OCI-LY7 (cell line): ENCODE measurements around the gene CNPY1. TPM values are rescaled to one million over a fixed set of nuclear protein-coding genes. Genes with fewer than 3 reads are reported as not detected.

Experiments used
- BruUV-seq: library from RNA; stranded (reverse); fragments of 400-500 nt; replicated peaks from 2 replicates; lab custom pipeline; 2021; lab: Mats Ljungman, UMichigan
- CTCF ChIA-PET: fragments of 300-600 bp; sonication (Branson Sonifier 250); formaldehyde crosslinking; loops from one replicate; lab custom pipeline; 2022; ENCODE audit warnings: antibody characterized with exemption; ENCODE audit not compliant: unreplicated experiment; lab: Charles Lee
- POLR2A ChIA-PET: fragments of 300-600 bp; sonication (Branson Sonifier 250); formaldehyde crosslinking; loops from one replicate; lab custom pipeline; 2022; ENCODE audit warnings: antibody characterized with exemption; lab: Charles Lee
- DNase-seq: peaks from one replicate; pipeline ENCODE4 v3.0.0-alpha.2; 2015; ENCODE audit warnings: low spot score
- H2AFZ ChIP-seq: fragments of 200-600 bp; sonication (generic), shearing (Covaris generic); 2 replicates; pipeline ENCODE4 v1.6.1; 2014; ENCODE audit warnings: mild to moderate bottlenecking, antibody characterized with exemption, low read length, moderate library complexity
- H3K27ac ChIP-seq: fragments of 200-600 bp; sonication (generic); 2 replicates; pipeline ENCODE4 v1.5.1; 2014; ENCODE audit warnings: mixed run types, low read depth, mild to moderate bottlenecking, moderate library complexity, low read length, inconsistent platforms; ENCODE audit not compliant: poor library complexity, severe bottlenecking
- H3K36me3 ChIP-seq: fragments of 200-600 bp; sonication (generic); 2 replicates; pipeline ENCODE4 v1.6.1; 2014; ENCODE audit warnings: mild to moderate bottlenecking, antibody characterized with exemption, low read length, moderate library complexity, mixed read lengths; ENCODE audit not compliant: insufficient read depth
- H3K4me1 ChIP-seq: fragments of 200-600 bp; sonication (generic); 2 replicates; pipeline ENCODE4 v1.5.1; 2014; ENCODE audit warnings: mild to moderate bottlenecking, low read length; ENCODE audit not compliant: insufficient read depth, poor library complexity, severe bottlenecking
- H3K4me2 ChIP-seq: fragments of 200-600 bp; sonication (generic); 2 replicates; pipeline ENCODE4 v1.6.1; 2014; ENCODE audit warnings: mild to moderate bottlenecking, low read length
- H3K4me3 ChIP-seq: fragments of 200-600 bp; sonication (generic); 2 replicates; pipeline ENCODE4 v1.5.1; 2014; ENCODE audit warnings: mild to moderate bottlenecking, low read depth, low read length; ENCODE audit not compliant: poor library complexity, severe bottlenecking
- H3K79me2 ChIP-seq: fragments of 200-600 bp; sonication (generic); 2 replicates; pipeline ENCODE4 v1.6.1; 2016; ENCODE audit warnings: low read depth, mild to moderate bottlenecking, low read length, moderate library complexity, mixed read lengths; ENCODE audit not compliant: insufficient read depth
- H3K9me2 ChIP-seq: fragments of 200-600 bp; sonication (generic); 2 replicates; pipeline ENCODE4 v1.6.1; 2016; ENCODE audit warnings: mild to moderate bottlenecking, low read length, mixed read lengths; ENCODE audit not compliant: insufficient read depth
- H3K9me3 ChIP-seq: fragments of 200-600 bp; sonication (generic); 2 replicates; pipeline ENCODE4 v1.6.1; 2014; ENCODE audit warnings: mild to moderate bottlenecking, mixed run types, low read length, mixed read lengths
- H4K20me1 ChIP-seq: fragments of 200-600 bp; sonication (generic); 2 replicates; pipeline ENCODE4 v1.6.1; 2014; ENCODE audit warnings: mild to moderate bottlenecking, antibody characterized with exemption, low read length, moderate library complexity, mixed read lengths; ENCODE audit not compliant: insufficient read depth
- EZH2phosphoT487 ChIP-seq: fragments of 200-600 bp; sonication (generic); IDR thresholded peaks from 2 replicates; pipeline ENCODE4 v1.6.1; 2018; ENCODE audit warnings: low read depth, borderline replicate concordance, mild to moderate bottlenecking, mixed run types, antibody characterized with exemption, low read length, moderate library complexity, mixed read lengths
- intact Hi-C: fragments of 100-400 bp; cut with micrococcal nuclease; formaldehyde crosslinking; loops from one replicate; pipeline ENCODE4 v1.10.0; 2022; ENCODE audit not compliant: unreplicated experiment
- total RNA-seq, 2 experiments: library from RNA; depleted of rRNA in 1 of 2; stranded (reverse); fragments of >200 nt in 1 of 2; shearing (Covaris generic) in 1 of 2; gene quantifications; 2 replicates each; pipeline ENCODE4 v1.2.3, GENCODE V29; 2014 to 2022
- TF ChIP-seq, protein P1 (sequence below): fragments of 200-600 bp; sonication (generic); conservative IDR thresholded peaks from 2 replicates; pipeline ENCODE4 v1.5.1; 2014; ENCODE audit warnings: mild to moderate bottlenecking, antibody characterized with exemption, low read length, moderate library complexity, mixed read lengths

CNPY1 gene
- total RNA-seq, 2 experiments from 2014 or later = not detected

DNA sequence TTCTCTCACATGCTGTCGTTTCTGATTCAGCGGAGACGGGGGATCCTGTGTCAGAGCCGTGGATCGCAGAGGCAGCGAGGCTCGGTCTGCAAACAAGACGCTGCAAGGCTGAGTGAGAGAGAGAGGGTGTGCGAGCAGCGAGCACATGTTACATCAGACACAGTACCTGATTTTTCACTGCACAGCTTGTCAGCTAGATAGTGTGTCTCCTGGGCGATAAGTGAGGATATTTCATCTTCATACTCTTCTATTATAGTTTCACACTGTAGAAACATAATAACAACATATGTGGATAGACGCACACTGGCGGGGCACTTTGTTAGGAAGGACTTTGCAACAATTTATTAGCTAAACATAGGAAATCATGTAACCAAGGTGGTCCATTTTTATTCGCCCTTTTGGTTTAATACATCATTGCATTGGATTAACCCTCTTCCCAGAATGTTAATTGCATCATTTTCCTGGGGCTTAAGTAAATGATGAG lies 39.5 kb downstream of the CNPY1 start:
- intact Hi-C loops = no loop called here
- Histone ChIP-seq H4K20me1 (no peaks in the 10 kb centered on the region; the same call in 1 of the 2 replicates), H3K36me3 (no peaks in the 10 kb centered on the region), H3K4me3 (no peak overlapping the region), H3K9me3 (no peaks in the 10 kb centered on the region), H3K27ac (no peak overlapping the region), H2AFZ (no peak overlapping the region), H3K9me2 (no peaks in the 10 kb centered on the region), H3K4me2 (no peak overlapping the region), H3K79me2 (no peaks in the 10 kb centered on the region), H3K4me1 (no peaks in the 10 kb centered on the region)
- POLR2A ChIA-PET = no interaction called here
- no peak for DNase-seq
- CTCF ChIA-PET = no interaction called here
- TF ChIP-seq, protein P1, sequence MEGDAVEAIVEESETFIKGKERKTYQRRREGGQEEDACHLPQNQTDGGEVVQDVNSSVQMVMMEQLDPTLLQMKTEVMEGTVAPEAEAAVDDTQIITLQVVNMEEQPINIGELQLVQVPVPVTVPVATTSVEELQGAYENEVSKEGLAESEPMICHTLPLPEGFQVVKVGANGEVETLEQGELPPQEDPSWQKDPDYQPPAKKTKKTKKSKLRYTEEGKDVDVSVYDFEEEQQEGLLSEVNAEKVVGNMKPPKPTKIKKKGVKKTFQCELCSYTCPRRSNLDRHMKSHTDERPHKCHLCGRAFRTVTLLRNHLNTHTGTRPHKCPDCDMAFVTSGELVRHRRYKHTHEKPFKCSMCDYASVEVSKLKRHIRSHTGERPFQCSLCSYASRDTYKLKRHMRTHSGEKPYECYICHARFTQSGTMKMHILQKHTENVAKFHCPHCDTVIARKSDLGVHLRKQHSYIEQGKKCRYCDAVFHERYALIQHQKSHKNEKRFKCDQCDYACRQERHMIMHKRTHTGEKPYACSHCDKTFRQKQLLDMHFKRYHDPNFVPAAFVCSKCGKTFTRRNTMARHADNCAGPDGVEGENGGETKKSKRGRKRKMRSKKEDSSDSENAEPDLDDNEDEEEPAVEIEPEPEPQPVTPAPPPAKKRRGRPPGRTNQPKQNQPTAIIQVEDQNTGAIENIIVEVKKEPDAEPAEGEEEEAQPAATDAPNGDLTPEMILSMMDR = no peak
- TF ChIP-seq EZH2phosphoT487 = no peak
- no TSS peak for BruUV-seq

GRCh38 chr7:155505422-155505793 lies 41.0 kb downstream of the CNPY1 start:
- no peak for DNase-seq
- no peak for TF ChIP-seq EZH2phosphoT487
- TF ChIP-seq, protein P1 = no peak
- Histone ChIP-seq H3K79me2 (no peaks in the 10 kb centered on the region), H3K36me3 (no peaks in the 10 kb centered on the region), H3K27ac (no peak overlapping the region), H3K4me2 (no peak overlapping the region), H3K9me2 (no peaks in the 10 kb centered on the region), H3K9me3 (no peaks in the 10 kb centered on the region), H2AFZ (no peak overlapping the region), H4K20me1 (no peaks in the 10 kb centered on the region; the same call in 1 of the 2 replicates), H3K4me3 (no peak overlapping the region), H3K4me1 (no peaks in the 10 kb centered on the region)
- CTCF ChIA-PET = no interaction called here
- no TSS peak for BruUV-seq
- intact Hi-C loops = no loop called here
- POLR2A ChIA-PET = interaction anchor here (0.6 kb wide), 1 partner anchor 1632 kb away, joined by 3 read pairs; no protein-coding TSS in a partner anchor

GRCh38 chr7:155497149-155497901 lies 49.0 kb downstream of the CNPY1 start:
- POLR2A ChIA-PET = no interaction called here
- Histone ChIP-seq H3K9me2 (no peaks in the 10 kb centered on the region), H3K9me3 (no peaks in the 10 kb centered on the region), H2AFZ (no peak overlapping the region), H3K4me2 (no peak overlapping the region), H3K4me3 (no peak overlapping the region), H3K79me2 (no peaks in the 10 kb centered on the region), H3K4me1 (no peaks in the 10 kb centered on the region), H3K36me3 (no peaks in the 10 kb centered on the region), H3K27ac (no peak overlapping the region), H4K20me1 (no peaks in the 10 kb centered on the region)
- intact Hi-C loops = no loop called here
- TF ChIP-seq, protein P1 = no peak
- TF ChIP-seq EZH2phosphoT487 = no peak
- CTCF ChIA-PET = no interaction called here
- DNase-seq = no peak
- no TSS peak for BruUV-seq
